ENCODE data around the gene SELP.

- no peak for TF ChIP-seq CTCF (conservative IDR thresholded peaks at IDR 0.05; ENCODE audit: low read length)
- TF ChIP-seq EZH2phosphoT487 (IDR thresholded peaks at IDR 0.05; ENCODE audit: borderline replicate concordance, low read depth, low read length): no peak
Measured at GRCh38 chr1:169588785-169589485, 41.0 kb downstream of the SELP start.

Data from OCI-LY7 (cell line).